ENCODE data around the gene CDKN1C. TPM values are rescaled to one million over a fixed set of nuclear protein-coding genes. Genes with fewer than 3 reads are reported as not detected.

The CDKN1C gene
- total RNA-seq, 2 experiments from 2014 or later, result 0.85 to 1.0 TPM

- Mint-ChIP-seq H3K4me3 (no peak overlapping the region), H3K9me3 (no peaks in the 10 kb centered on the region), H3K27ac (no peak overlapping the region), H3K27me3 (no peaks in the 10 kb centered on the region), H3K4me1 (peaks cover 3% of the 10 kb centered on the region), H3K36me3 (no peaks in the 10 kb centered on the region)
- peak; percentile 12 for DNase-seq
These were observed 41.3 kb downstream of the CDKN1C start for GRCh38 chr11:2844116-2844842.

GRCh38 chr11:2843551-2843950 is 42.0 kb downstream of the CDKN1C start:
- H3K4me1 Mint-ChIP-seq, result peaks cover 3% of the 10 kb centered on the region
- no peak overlapping the region for H3K4me3 Mint-ChIP-seq
- H3K27me3 Mint-ChIP-seq, result no peaks in the 10 kb centered on the region
- H3K27ac Mint-ChIP-seq, result no peak overlapping the region
- H3K36me3 Mint-ChIP-seq, result no peaks in the 10 kb centered on the region
- no peak for DNase-seq
- no peaks in the 10 kb centered on the region for H3K9me3 Mint-ChIP-seq

DNA sequence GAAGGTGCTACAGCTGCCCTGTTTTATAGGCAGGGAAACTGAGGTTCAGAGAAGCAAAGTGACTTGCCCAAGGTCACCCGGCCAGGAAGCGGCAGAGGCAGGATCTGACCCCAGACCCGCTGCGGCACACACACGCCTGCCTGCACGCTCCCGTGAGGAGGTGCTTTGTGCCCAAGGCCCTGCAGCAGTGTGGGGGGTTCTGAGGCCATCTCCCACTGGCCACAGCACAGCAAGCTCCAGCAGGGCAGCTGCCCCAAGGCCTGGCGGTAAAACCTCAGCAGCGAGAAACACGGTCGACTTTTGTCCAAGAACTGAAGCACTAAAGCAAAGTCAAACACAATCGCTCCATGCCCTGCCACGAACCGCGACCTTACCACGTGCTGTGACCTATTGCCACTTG is 42.7 kb downstream of the CDKN1C start:
- Mint-ChIP-seq H3K4me1 (peaks cover 3% of the 10 kb centered on the region), H3K27me3 (no peaks in the 10 kb centered on the region), H3K9me3 (no peaks in the 10 kb centered on the region), H3K36me3 (no peaks in the 10 kb centered on the region), H3K27ac (no peak overlapping the region), H3K4me3 (no peak overlapping the region)
- no peak for DNase-seq

- Mint-ChIP-seq H3K4me3 (no peak overlapping the region), H3K4me1 (peaks cover 3% of the 10 kb centered on the region), H3K36me3 (no peaks in the 10 kb centered on the region), H3K9me3 (no peaks in the 10 kb centered on the region), H3K27me3 (no peaks in the 10 kb centered on the region), H3K27ac (no peak overlapping the region)
- no peak for DNase-seq
These were observed 44.0 kb downstream of the CDKN1C start for GRCh38 chr11:2841411-2842190.

DNA sequence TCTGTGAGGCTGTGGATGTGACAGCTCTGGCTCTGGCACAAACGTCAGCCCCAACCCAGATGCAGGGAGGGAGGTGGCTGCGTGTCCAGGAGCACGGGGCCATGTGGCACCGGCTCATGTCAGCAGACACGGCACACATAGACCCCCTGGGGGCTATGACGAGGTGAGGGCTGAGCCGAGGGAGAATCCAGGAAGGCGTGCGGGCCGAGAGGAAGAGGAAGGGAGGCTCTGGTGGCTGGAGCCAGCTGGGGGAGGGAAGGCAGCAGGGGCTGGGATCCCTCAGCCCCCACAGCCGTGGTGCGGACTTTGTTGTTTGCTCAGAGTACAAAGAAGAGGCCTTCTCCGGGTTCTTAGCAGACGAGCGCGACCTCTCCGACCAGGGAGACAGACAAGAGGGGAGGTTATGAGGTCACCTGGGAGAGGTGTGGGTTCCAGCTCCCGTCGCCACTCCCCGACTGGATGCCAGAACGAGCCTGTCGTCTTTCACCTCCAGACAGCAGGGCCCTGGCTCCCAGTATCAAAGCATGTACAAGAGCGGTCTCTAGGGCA is 46.1 kb downstream of the CDKN1C start:
- no peaks in the 10 kb centered on the region for H3K9me3 Mint-ChIP-seq
- H3K4me1 Mint-ChIP-seq, result peaks cover 3% of the 10 kb centered on the region
- no peak overlapping the region for H3K4me3 Mint-ChIP-seq
- H3K36me3 Mint-ChIP-seq, result no peaks in the 10 kb centered on the region
- H3K27me3 Mint-ChIP-seq, result no peaks in the 10 kb centered on the region
- no peak overlapping the region for H3K27ac Mint-ChIP-seq
- no peak for DNase-seq

DNA sequence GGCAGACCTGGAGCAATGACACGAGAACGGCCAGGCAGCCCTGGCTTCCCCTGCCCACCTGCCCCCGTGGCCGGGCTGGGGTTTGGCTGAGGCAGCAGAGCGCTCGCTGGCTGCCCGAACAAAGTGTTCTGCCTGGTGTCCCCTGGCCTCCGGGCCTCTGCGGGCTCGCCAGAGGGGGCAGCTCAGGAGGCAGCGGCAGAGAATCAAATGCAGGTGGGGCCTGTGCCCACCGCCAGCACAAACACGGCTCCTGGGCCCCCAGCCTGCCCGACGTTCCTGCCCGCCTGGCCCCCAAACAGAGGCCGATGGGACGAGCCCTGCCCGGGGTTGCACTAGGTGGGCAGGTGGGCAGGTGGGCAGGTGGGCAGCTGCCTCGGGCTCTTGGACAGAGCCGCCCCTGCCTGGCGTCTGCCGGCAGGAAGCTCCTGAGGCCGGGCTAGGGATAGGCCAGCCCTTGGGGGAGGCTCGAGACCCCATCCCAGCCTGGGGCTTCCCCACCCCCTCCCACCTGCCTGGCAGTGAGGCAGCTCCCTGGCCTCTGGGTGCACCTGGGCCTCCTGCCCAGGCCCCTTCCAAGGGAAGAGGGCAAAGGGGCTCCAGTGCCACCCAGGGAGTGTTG is 46.8 kb downstream of the CDKN1C start:
- peaks cover 3% of the 10 kb centered on the region for H3K4me1 Mint-ChIP-seq
- no peak overlapping the region for H3K27ac Mint-ChIP-seq
- H3K27me3 Mint-ChIP-seq, result no peaks in the 10 kb centered on the region
- H3K4me3 Mint-ChIP-seq, result no peak overlapping the region
- no peaks in the 10 kb centered on the region for H3K9me3 Mint-ChIP-seq
- H3K36me3 Mint-ChIP-seq, result no peaks in the 10 kb centered on the region
- DNase-seq, result no peak

GRCh38 chr11:2838091-2838490 is 47.5 kb downstream of the CDKN1C start:
- Mint-ChIP-seq H3K9me3 (no peaks in the 10 kb centered on the region), H3K4me1 (no peaks in the 10 kb centered on the region), H3K27me3 (no peaks in the 10 kb centered on the region), H3K36me3 (no peaks in the 10 kb centered on the region), H3K27ac (no peak overlapping the region), H3K4me3 (no peak overlapping the region)
- DNase-seq, result no peak

DNA sequence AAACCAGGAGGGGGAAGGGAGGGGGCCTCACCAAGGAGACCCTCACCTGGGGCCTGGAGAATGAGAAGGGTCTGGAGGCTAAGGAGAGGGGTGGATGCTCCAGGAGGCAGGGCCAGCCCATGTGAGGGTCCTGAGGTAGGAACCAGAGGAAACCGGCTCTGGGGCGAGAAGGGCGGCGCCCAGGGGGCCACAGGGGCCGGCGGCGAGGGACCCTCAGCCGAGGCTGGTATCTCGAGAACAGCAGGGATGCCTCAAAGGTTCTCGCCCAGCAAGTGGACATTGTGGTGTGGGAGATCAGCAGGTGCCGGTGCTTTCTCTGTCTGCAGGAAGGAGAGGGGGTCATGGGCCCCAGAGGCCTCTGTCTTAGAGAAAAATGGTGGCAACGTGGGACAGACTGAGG is 47.9 kb downstream of the CDKN1C start:
- Mint-ChIP-seq H3K9me3 (no peaks in the 10 kb centered on the region), H3K4me3 (no peak overlapping the region), H3K27ac (no peak overlapping the region), H3K27me3 (no peaks in the 10 kb centered on the region), H3K36me3 (no peaks in the 10 kb centered on the region), H3K4me1 (no peaks in the 10 kb centered on the region)
- DNase-seq, result no peak

DNA sequence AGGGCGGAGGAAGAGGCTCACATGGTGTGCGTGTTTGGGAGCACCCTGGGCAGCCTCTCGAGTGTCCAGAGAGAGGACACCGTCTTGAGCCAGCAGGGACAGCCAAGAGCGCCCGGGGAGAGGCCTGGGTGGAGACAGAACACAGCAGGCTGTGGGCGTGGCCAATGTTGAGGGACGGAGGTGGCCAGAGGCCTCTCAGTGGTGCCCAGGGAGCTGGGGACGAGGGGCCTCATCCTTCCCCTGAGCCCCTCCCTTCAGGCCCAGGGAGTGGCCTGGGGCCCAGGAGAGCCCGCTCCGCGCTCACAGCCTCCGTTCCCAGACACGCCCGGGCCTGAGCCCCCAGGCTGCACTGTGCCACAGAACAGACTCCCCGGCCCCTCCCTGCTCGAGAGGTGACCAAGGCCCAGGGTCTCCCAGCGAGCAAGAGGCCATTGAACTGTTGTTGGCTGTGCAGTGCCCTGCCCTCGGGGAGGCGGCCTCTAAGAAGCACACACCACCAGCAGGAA is 48.4 kb downstream of the CDKN1C start:
- Mint-ChIP-seq H3K36me3 (no peaks in the 10 kb centered on the region), H3K4me1 (no peaks in the 10 kb centered on the region), H3K4me3 (no peak overlapping the region), H3K27me3 (no peaks in the 10 kb centered on the region), H3K9me3 (no peaks in the 10 kb centered on the region), H3K27ac (no peak overlapping the region)
- no peak for DNase-seq

- no peak for DNase-seq
These were observed 49.1 kb downstream of the CDKN1C start for GRCh38 chr11:2836315-2837095.

GRCh38 chr11:2835751-2836150 is 49.8 kb downstream of the CDKN1C start:
- DNase-seq, result no peak
- no peak overlapping the region for H3K27ac Mint-ChIP-seq

More at GRCh38 chr11:2836315-2837095, 49.1 kb downstream of the CDKN1C start:
- no peaks in the 10 kb centered on the region for H3K4me1 Mint-ChIP-seq
- H3K9me3 Mint-ChIP-seq, result no peaks in the 10 kb centered on the region
- no peak overlapping the region for H3K27ac Mint-ChIP-seq
- no peak overlapping the region for H3K4me3 Mint-ChIP-seq
- no peaks in the 10 kb centered on the region for H3K27me3 Mint-ChIP-seq
- H3K36me3 Mint-ChIP-seq, result no peaks in the 10 kb centered on the region

DNA sequence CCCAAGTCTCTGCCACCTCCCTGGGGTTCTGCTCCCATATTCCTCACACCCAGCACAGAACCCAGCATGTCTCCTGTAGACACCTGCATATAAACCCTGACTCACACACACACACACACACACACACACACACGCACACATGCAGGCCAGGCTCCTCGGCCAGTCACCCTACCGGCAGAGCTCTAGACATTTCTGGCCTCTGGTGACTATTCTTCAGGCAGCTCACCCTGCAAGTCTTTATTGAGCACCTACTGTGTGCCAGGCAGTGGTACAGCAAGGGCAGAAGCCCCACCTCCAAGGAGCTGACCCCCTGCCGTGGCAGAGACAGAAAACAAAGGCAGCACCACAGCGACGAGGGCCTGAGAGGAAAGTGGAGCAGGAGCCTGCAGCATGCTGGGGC is 50.3 kb downstream of the CDKN1C start:
- no peaks in the 10 kb centered on the region for H3K36me3 Mint-ChIP-seq
- peak overlapping the region; percentile 23 for H3K27ac Mint-ChIP-seq
- no peaks in the 10 kb centered on the region for H3K9me3 Mint-ChIP-seq
- H3K27me3 Mint-ChIP-seq, result no peaks in the 10 kb centered on the region
- no peak for DNase-seq
- H3K4me3 Mint-ChIP-seq, result no peak overlapping the region
- no peaks in the 10 kb centered on the region for H3K4me1 Mint-ChIP-seq

More at GRCh38 chr11:2835751-2836150, 49.8 kb downstream of the CDKN1C start:
- Mint-ChIP-seq H3K9me3 (no peaks in the 10 kb centered on the region), H3K27me3 (no peaks in the 10 kb centered on the region), H3K36me3 (no peaks in the 10 kb centered on the region), H3K4me3 (no peak overlapping the region), H3K4me1 (no peaks in the 10 kb centered on the region)

DNA sequence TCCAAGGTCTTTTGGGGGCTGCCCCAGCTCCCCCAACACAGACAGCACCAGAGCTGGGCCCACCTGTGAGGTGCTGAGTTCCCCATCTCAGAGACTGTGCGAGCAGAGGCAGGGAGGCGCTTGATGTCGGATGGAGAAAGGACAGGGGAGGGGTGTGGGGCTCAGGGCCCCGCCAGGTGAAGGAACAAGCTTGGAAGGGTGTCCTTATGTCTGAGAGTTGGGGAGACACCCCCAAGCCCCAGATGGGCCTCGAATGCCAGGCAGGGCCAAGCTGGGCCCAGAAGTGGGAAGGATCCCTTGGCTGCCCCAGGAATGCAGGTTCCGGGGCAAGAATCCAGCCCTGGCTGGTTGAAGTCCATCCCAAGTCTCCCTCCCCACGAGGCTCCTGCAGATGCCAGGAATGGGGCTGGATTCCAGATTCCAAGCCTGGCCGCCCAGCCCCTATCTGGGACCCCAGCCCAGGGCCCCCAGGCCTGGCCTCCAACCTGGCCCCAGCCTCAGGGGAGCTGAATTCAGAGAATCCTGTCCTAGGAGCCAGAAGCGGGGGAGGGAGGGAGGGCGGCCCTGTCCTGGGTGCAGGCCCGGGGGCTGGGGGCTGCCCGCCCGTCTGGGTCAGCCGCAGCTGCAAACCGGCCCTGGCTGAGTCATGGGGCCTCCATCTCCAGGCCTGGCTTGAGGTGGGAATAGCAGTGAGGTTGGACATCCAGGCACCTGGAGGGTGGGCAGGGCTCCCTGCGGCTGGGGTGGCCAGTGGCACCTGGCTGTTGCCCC is 50.9 kb downstream of the CDKN1C start:
- DNase-seq, result no peak
- no peak overlapping the region for H3K27ac Mint-ChIP-seq

More for the DNA sequence above, 50.9 kb downstream of the CDKN1C start:
- no peaks in the 10 kb centered on the region for H3K9me3 Mint-ChIP-seq
- H3K4me3 Mint-ChIP-seq, result no peak overlapping the region
- H3K4me1 Mint-ChIP-seq, result no peaks in the 10 kb centered on the region
- no peaks in the 10 kb centered on the region for H3K36me3 Mint-ChIP-seq
- H3K27me3 Mint-ChIP-seq, result no peaks in the 10 kb centered on the region
